GM12801 (cell line): ENCODE data around the gene ATP8B3.

ENCODE experiments used
- TF ChIP-seq, protein P1 (sequence below): IDR thresholded peaks from one replicate; pipeline ENCODE4 v1.5.1; 2011; ENCODE audit warnings: control low read depth; ENCODE audit not compliant: insufficient read length; ENCODE audit errors: extremely low read depth

The ATP8B3 gene

DNA sequence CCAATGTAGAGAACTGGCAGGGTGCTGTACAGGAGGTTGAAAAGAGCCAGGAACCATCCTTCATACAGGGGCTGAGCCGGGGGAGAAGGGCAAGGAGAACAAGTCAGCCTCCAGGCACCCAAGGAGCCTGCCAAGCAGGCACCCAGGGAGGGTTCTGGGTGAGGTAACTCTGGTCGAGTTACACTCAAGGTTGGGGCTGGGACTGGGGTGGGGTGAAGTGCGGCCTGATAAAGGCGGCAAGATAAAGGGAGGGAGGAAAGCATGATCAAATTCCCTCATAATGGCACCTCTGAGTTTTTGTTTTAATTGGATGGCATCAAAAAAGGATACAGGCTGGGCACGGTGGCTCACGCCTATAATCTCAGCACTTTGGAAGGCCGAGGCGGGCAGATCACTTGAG lies 25.0 kb downstream of the ATP8B3 start:
- TF ChIP-seq, protein P1, sequence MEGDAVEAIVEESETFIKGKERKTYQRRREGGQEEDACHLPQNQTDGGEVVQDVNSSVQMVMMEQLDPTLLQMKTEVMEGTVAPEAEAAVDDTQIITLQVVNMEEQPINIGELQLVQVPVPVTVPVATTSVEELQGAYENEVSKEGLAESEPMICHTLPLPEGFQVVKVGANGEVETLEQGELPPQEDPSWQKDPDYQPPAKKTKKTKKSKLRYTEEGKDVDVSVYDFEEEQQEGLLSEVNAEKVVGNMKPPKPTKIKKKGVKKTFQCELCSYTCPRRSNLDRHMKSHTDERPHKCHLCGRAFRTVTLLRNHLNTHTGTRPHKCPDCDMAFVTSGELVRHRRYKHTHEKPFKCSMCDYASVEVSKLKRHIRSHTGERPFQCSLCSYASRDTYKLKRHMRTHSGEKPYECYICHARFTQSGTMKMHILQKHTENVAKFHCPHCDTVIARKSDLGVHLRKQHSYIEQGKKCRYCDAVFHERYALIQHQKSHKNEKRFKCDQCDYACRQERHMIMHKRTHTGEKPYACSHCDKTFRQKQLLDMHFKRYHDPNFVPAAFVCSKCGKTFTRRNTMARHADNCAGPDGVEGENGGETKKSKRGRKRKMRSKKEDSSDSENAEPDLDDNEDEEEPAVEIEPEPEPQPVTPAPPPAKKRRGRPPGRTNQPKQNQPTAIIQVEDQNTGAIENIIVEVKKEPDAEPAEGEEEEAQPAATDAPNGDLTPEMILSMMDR, result no peak

DNA sequence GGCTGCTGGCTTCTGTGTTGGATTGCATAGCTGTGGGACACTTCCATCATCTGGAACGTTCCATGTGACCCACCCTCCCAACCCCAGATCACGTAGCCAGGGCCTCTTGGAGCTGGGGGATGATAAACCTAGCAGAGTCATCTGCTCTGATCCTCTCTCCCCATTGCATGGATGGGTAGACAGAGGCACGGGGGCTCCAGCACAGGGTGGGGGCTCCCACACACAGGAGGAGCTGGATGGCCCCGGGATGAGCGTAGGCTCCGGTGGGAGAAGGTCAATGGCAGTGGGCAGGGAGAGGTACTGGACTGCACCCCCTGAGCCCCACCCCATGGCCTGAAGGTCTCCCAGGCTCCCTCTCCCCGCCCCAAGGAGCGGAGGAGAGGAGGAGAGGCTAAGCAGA lies 25.4 kb downstream of the ATP8B3 start:
- TF ChIP-seq, protein P1, result no peak

DNA sequence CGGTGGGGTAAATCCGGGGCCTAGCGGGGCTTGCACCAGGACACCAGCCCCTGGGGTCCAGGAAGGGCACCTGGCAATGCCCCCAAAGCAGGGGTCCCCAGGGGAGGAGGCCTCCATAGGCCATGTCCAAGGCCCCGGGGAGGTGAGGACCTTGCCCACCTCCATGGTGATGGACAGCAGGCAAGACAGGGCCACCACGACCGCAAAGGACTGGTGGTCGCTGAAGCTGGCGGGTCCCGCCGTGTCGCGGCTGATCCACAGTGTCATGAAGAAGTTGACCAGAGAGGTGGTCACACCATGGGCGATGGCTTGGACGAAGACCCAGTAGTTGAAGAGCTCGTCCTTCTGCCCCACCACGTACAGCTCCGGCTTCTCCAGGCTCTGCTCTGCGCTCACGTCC lies 26.8 kb downstream of the ATP8B3 start:
- TF ChIP-seq, protein P1, result no peak

DNA sequence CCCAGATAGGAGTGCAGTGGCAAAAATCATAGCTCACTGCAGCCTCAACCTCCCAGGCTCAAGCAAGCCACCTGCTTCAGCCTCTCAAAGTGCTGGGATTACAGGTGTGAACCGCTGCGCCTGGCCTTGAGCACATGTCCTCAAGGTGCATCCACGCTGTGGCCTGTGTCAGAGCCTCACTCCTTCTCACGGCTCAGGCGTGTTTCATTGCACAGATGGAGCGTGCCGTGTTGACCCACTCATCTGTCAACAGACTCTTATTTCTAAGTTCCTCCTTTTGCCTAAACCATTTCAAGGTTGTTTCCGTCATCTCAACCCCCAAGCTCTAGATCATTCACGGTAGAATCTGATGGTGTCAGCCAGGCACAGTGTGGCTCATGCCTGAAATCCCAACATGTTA lies 28.2 kb downstream of the ATP8B3 start:
- TF ChIP-seq, protein P1, result no peak

DNA sequence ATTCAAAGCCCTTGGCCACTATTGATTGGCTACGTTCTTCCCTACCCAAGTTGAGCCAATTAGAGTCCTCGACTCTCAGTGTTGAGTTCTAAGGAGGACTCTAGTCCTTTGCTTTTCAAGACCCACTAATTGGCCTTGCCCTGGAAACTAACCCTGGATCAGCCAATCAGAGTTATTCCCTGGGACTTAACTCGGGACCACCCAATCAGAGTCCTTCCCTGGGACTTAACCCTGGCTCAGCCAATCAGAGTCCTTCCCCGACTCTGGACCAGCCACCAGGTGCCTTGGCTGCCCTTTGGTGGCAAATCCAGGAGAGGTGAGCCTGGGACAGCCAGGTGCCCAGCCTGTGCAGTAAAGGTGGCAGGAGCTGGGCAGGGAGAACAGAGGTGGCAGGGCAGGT lies 28.7 kb downstream of the ATP8B3 start:
- TF ChIP-seq, protein P1, result no peak

DNA sequence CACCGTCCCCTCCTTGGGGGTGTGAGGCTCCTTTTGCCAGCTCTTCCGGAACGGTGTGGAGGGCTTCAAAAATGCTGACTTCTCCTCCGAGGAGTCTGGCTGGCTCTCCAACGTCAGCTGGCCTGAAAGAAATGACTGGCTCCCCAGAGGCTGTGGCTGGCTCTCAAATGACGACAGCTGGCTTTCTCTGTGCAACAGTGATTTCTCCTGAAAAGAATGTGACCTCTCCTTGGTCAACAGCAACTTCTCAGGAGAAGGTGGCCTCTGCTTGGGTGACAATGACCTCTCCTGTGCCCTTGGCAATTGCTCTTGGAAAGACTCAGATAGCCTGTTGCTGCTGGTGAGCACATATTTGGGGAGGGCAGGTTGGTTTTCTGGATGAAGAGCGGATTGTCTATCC lies 29.6 kb downstream of the ATP8B3 start:
- TF ChIP-seq, protein P1, result no peak

DNA sequence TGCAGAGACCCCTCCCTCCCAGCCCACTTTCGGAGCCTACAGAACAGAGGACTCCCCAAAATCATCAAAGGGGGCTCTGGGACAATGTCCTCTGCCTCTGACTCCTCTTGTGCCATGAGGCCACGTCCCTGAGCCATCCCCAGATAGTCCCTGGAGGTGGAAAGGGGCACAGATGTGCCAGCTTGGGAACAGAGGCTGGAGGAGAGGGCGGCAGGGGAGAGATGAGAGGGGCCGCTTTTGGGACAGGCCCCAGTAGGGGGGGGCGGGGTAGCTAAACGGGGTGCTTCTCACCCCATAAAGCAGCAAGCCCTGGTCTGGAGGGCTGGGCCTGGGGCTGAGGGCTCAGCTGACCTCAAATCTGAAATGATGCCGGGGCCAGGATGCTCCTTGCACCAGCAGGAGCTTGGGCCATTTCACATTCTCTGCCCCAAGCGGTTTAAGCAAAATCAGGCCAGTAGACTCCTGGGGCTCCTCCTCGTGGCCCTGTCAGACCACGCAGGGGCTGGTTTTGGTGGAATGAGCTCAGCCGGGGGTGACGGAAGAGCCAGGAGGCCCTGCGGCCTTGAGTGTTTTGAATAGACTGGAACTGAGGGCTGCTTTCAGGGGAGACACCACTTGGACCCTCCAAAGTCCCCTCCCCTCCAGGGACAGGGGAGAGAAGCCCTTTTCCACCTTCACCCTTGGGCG lies 31.7 kb downstream of the ATP8B3 start:
- TF ChIP-seq, protein P1, result no peak
